NCI-H526 treated with DMSO at 0.1 percent for 48 hours (cell line): ENCODE measurements around the gene ARID1A.
"Not testable (repeated sequence)": the region's sequence is repeated elsewhere in the genome, so short reads cannot be mapped to it uniquely, and the experiment has no call there.

Source experiments
- DNase-seq: peaks from one replicate; lab custom pipeline; 2025; lab: John Stamatoyannopoulos, UW

The ARID1A gene

GRCh38 chr1:26695356-26696118 lies at the start of gene ARID1A:
Gene ARID1A (plus strand): TSS chr1:26696015. CDS start chr1:26696404, 389 bp downstream.
- peak; percentile 90 for DNase-seq

DNA sequence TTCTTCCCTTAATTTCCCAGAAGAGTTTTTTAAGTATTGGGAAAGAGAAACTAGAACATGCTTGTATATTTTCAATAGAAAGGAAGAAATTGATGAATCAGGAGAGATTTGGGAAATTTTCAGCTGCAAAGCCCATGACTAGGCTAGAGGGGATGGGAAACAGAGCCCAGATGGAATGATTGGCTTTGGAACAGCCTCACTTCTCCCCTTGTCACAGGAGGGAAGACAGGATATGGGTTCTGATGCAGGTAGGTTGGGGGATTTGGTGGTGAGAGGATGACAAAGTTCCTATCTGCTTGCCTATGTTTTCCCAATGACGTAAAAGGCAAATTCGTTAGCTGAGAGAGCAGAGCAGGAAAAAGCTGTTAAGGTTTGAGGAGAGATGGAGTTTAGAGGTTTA lies 31.0 kb upstream of the ARID1A start:
- no peak for DNase-seq

DNA sequence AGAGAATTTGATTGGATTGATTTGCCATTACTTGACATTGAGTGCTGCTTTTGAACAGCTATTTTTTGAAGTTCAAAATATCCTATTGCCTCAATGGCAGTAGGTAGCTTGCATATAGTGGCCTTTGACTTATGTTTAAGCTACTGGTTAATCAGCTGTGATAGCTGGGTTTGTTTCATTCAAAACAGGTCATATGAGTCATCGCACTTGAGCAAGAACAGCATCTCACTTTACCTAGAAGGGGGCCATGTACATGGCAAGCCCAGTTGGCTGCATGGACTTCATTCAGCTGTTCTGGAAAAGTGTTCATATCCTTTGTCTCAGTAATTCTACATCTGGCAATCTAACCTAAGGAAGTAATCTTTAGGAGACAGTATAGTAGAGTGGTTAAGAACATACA lies 29.0 kb upstream of the ARID1A start:
- no peak for DNase-seq

DNA sequence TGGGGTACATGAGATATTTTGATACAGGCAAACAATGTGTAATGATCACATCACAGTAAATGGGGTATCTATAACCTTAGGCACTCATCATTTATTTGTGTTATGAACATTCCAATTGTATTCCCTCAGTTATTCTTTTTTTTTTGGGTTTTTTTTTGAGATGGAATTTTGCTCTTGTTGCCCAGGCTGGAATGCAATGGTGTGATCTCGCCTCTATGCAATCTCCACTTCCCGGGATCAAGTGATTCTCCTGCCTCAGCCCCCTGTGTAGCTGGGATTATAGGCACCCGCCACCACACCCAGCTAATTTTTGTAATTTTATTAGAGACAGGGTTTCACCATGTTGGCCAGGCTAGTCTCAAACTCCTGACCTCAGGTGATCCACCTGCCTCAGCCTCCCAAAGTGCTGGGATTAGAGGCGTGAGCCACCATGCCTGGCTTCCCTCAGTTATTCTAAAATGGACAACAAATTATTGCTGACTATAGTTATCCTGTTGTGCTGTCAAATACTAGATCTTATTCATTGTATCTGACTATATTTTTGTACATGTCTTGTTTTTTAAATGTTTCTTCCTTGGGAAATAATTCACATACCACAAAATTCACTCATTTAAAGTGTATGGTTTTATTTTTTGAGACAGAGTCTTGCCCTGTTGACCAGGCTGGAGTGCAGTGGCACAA lies 27.6 kb upstream of the ARID1A start:
- not testable (repeated sequence) for DNase-seq

GRCh38 chr1:26677306-26678115 lies 18.3 kb upstream of the ARID1A start:
- DNase-seq, result peak; percentile 39

DNA sequence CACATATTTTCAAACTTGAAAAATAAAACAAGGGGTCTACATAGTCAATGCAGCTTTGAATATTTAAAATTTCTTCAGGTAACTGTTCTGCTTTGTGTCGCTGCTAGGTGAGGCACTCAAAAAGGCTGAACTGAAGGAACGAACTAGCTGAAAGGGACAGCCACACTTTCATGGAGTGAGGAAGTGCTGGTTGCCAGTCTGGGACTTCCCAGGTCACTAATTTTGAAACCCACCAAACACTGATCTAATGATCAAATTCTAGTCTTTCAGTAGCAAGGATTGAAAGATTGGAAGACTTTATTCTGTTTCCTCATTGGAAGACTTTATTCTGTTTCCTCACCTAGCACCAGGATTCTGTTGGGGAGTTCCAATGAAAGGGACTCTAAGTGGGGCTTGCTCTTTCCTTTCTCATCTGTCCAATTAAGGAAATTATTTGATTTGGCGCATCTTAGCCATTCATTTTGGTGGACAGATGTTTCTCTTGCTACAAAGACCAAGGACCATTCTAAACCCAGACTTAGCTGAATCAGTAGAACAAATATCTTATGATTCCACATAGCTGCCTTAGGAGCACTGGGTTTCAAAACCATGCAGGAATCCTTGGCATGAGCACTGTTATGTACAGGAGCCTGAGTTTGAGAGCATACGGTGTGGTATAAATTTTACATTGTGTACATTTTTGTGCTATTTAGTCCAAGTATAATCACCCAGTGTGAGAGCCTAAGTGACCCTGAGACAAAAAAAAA lies 10.9 kb upstream of the ARID1A start:
- no peak for DNase-seq

DNA sequence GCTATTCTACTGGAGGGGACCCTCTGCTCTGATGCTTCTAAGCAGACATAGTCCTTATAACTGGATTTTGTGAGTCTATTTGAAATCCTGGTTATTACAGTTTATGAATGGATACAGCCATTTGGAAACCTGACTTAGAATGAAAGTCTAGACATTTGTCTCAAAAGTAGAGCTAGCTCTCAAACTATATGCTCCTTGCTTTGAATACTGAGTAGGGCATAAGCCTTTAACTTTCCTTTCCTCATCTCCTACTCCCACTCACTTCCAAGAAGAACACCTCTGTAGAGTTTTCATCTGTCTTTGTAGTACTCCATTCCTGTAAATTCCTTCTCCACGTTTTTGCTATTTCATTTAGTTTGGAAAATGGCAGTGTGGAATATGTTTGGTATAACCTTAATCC lies 9.0 kb upstream of the ARID1A start:
- DNase-seq, result no peak

GRCh38 chr1:26689504-26689903 lies 6.3 kb upstream of the ARID1A start:
- DNase-seq, result no peak

GRCh38 chr1:26690157-26690556 lies 5.7 kb upstream of the ARID1A start:
- DNase-seq, result no peak

- no peak for DNase-seq
Observed at GRCh38 chr1:26690576-26691031, 5.2 kb upstream of the ARID1A start.

DNA sequence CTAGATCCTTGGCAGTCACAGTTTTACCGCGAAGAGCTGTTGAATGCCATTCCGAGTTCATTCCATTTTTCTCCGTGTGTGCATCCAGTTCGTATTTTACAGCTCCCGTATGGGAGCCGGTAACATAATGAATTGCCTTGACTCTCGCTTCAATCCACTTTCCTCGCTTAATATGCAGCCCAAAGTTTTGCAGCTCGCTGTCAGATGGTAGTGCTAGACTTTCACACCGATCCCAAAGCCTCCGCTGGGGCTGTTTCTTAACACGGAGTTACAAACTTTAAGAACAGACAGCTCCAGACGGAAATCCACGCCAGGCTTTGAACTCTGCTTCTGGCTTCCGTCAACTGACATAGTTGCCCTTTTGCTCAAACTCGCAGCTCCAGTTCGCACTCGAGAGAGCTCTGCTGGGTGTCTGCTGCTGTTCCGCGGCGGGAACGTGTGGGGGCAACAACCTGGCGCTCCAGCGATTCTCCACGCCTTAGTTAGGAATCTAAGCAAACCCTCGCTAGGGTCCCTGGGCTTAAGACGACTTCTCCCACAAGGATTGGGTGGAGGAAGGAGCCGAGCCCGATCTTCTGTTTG lies 3.5 kb upstream of the ARID1A start:
- DNase-seq, result peak; percentile 99

GRCh38 chr1:26692793-26693490 lies 2.9 kb upstream of the ARID1A start:
- peak; percentile 98 for DNase-seq

- DNase-seq, result no peak
Observed at GRCh38 chr1:26693599-26694572, 1.9 kb upstream of the ARID1A start.

- DNase-seq, result peak; percentile 39
Observed at GRCh38 chr1:26694638-26695355, 1.0 kb upstream of the ARID1A start.

DNA sequence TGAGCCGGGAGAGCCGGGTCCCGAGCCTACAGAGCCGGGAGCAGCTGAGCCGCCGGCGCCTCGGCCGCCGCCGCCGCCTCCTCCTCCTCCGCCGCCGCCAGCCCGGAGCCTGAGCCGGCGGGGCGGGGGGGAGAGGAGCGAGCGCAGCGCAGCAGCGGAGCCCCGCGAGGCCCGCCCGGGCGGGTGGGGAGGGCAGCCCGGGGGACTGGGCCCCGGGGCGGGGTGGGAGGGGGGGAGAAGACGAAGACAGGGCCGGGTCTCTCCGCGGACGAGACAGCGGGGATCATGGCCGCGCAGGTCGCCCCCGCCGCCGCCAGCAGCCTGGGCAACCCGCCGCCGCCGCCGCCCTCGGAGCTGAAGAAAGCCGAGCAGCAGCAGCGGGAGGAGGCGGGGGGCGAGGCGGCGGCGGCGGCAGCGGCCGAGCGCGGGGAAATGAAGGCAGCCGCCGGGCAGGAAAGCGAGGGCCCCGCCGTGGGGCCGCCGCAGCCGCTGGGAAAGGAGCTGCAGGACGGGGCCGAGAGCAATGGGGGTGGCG lies 371 bp downstream of the ARID1A start:
- no peak for DNase-seq

DNA sequence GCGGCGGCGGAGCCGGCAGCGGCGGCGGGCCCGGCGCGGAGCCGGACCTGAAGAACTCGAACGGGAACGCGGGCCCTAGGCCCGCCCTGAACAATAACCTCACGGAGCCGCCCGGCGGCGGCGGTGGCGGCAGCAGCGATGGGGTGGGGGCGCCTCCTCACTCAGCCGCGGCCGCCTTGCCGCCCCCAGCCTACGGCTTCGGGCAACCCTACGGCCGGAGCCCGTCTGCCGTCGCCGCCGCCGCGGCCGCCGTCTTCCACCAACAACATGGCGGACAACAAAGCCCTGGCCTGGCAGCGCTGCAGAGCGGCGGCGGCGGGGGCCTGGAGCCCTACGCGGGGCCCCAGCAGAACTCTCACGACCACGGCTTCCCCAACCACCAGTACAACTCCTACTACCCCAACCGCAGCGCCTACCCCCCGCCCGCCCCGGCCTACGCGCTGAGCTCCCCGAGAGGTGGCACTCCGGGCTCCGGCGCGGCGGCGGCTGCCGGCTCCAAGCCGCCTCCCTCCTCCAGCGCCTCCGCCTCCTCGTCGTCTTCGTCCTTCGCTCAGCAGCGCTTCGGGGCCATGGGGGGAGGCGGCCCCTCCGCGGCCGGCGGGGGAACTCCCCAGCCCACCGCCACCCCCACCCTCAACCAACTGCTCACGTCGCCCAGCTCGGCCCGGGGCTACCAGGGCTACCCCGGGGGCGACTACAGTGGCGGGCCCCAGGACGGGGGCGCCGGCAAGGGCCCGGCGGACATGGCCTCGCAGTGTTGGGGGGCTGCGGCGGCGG lies 1.0 kb downstream of the ARID1A start:
- DNase-seq, result no peak

- no peak for DNase-seq
Observed at GRCh38 chr1:26697431-26697977, 1.7 kb downstream of the ARID1A start.
